ENCODE results near the gene FAM193A. TPM values are rescaled to one million over a fixed set of nuclear protein-coding genes. Genes with fewer than 3 reads are reported as not detected.

The FAM193A gene
- total RNA-seq, 1 donor from 2014 or later = 28.8 TPM

- peak overlapping the region; percentile 89 for H3K27ac Mint-ChIP-seq (ENCODE audit: unreplicated experiment)
- Histone ChIP-seq H3K9ac (ENCODE audit: low read length) (no peak overlapping the region), H4K20me1 (ENCODE audit: insufficient read depth, low read length) (peaks cover 94% of the 10 kb centered on the region), H3K79me2 (ENCODE audit: insufficient read depth, low read length) (peaks cover 96% of the 10 kb centered on the region), H3K4me3 (ENCODE audit: insufficient read depth, low read depth, low read length) (no peak overlapping the region), H2AFZ (ENCODE audit: low read depth, low read length) (no peak overlapping the region), H3K36me3 (ENCODE audit: insufficient read depth, low read length) (peaks cover 27% of the 10 kb centered on the region), H3K4me1 (ENCODE audit: insufficient read depth, low read length) (peaks cover 7% of the 10 kb centered on the region), H3K27ac (ENCODE audit: low read depth, low read length) (no peak overlapping the region), H3K9me3 (ENCODE audit: insufficient read depth, low read depth, low read length) (no peaks in the 10 kb centered on the region), H3K27me3 (ENCODE audit: insufficient read depth, low read length) (no peaks in the 10 kb centered on the region), H3K4me2 (ENCODE audit: low read length) (no peak overlapping the region)
- H3K27me3 Mint-ChIP-seq (ENCODE audit: low read depth, unreplicated experiment) = no peaks in the 10 kb centered on the region
- peaks cover 38% of the 10 kb centered on the region for H3K36me3 Mint-ChIP-seq (ENCODE audit: low read depth, unreplicated experiment)
- peaks cover 32% of the 10 kb centered on the region for H3K4me1 Mint-ChIP-seq (ENCODE audit: low read depth, unreplicated experiment)
- FAIRE-seq = no peak
- no peak for TF ChIP-seq EZH2 (IDR thresholded peaks at IDR 0.05; ENCODE audit: insufficient read depth, low read length)
- TF ChIP-seq, protein P1, sequence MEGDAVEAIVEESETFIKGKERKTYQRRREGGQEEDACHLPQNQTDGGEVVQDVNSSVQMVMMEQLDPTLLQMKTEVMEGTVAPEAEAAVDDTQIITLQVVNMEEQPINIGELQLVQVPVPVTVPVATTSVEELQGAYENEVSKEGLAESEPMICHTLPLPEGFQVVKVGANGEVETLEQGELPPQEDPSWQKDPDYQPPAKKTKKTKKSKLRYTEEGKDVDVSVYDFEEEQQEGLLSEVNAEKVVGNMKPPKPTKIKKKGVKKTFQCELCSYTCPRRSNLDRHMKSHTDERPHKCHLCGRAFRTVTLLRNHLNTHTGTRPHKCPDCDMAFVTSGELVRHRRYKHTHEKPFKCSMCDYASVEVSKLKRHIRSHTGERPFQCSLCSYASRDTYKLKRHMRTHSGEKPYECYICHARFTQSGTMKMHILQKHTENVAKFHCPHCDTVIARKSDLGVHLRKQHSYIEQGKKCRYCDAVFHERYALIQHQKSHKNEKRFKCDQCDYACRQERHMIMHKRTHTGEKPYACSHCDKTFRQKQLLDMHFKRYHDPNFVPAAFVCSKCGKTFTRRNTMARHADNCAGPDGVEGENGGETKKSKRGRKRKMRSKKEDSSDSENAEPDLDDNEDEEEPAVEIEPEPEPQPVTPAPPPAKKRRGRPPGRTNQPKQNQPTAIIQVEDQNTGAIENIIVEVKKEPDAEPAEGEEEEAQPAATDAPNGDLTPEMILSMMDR (IDR thresholded peaks at IDR 0.05; ENCODE audit: insufficient read depth, low read depth, low read length) = no peak
- no peak for DNase-seq (ENCODE audit: low read depth)
- no peak overlapping the region for H3K4me3 Mint-ChIP-seq (ENCODE audit: unreplicated experiment)
- H3K9me3 Mint-ChIP-seq (ENCODE audit: unreplicated experiment) = no peaks in the 10 kb centered on the region
Measured at GRCh38 chr4:2489081-2489805, 47.2 kb upstream of the FAM193A start.

DNA sequence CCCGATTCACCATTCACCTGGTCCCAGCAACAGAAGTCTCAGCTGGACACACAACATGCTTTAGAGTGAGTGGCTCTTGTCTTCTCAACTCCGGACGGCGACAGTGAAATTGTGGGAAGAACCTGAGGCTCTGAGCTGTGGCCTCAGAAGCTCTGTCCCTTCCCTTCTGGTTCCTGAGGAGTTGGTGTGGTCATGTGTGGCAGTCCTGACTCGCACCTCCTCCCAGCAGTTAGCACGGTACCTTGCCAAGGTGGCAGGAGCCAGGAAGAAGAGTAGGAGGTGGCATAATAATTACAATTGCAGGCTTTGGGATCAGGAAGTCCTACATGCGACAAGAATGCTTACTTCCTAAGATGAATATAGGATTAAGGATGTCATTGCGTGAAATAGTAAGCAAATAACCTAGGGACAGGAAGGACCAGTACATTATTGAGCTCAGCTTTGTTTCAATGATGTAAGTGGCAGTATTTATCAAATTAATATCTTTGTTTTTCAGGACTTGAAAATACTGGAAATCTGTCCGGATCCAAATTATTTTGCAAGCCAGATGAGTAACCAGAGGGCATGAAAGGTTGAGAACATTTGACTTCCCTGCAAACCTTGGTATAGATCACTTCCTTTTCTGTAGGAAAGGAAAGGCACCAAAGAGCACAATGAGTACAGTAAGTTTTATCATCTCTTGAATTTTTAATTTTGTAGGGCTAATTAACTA, 46.5 kb upstream of the FAM193A start:
- TF ChIP-seq, protein P1 (IDR thresholded peaks at IDR 0.05; ENCODE audit: insufficient read depth, low read depth, low read length) = no peak
- TF ChIP-seq EZH2 (IDR thresholded peaks at IDR 0.05; ENCODE audit: insufficient read depth, low read length) = no peak
- Mint-ChIP-seq H3K27ac (ENCODE audit: unreplicated experiment) (peak overlapping the region; percentile 89), H3K27me3 (ENCODE audit: low read depth, unreplicated experiment) (no peaks in the 10 kb centered on the region), H3K9me3 (ENCODE audit: unreplicated experiment) (no peaks in the 10 kb centered on the region), H3K36me3 (ENCODE audit: low read depth, unreplicated experiment) (peaks cover 38% of the 10 kb centered on the region), H3K4me3 (ENCODE audit: unreplicated experiment) (peak overlapping the region; percentile 27), H3K4me1 (ENCODE audit: low read depth, unreplicated experiment) (peaks cover 28% of the 10 kb centered on the region)
- Histone ChIP-seq H4K20me1 (ENCODE audit: insufficient read depth, low read length) (peaks cover 93% of the 10 kb centered on the region), H2AFZ (ENCODE audit: low read depth, low read length) (no peak overlapping the region), H3K27ac (ENCODE audit: low read depth, low read length) (no peak overlapping the region), H3K4me2 (ENCODE audit: low read length) (no peak overlapping the region), H3K36me3 (ENCODE audit: insufficient read depth, low read length) (peaks cover 27% of the 10 kb centered on the region), H3K4me1 (ENCODE audit: insufficient read depth, low read length) (no peaks in the 10 kb centered on the region), H3K9me3 (ENCODE audit: insufficient read depth, low read depth, low read length) (no peaks in the 10 kb centered on the region), H3K9ac (ENCODE audit: low read length) (no peak overlapping the region), H3K27me3 (ENCODE audit: insufficient read depth, low read length) (no peaks in the 10 kb centered on the region), H3K4me3 (ENCODE audit: insufficient read depth, low read depth, low read length) (no peak overlapping the region), H3K79me2 (ENCODE audit: insufficient read depth, low read length) (peaks cover 90% of the 10 kb centered on the region)
- no peak for DNase-seq (ENCODE audit: low read depth)
- FAIRE-seq = no peak
